H1 (cell line): ENCODE measurements around the gene CNKSR2.

ENCODE experiments used
- BACH1 ChIP-seq: IDR thresholded peaks from 2 replicates; pipeline ENCODE4 v1.6.1; 2012; ENCODE audit warnings: low read length, improper control_type of control experiment
- BRCA1 ChIP-seq: IDR thresholded peaks from 2 replicates; pipeline ENCODE4 v1.6.1; 2012; ENCODE audit warnings: low read depth, low read length, improper control_type of control experiment
- EP300 ChIP-seq, 2 experiments: IDR thresholded peaks; 1 replicate in 1 of 2; 2 replicates in 1 of 2; pipeline ENCODE4 v1.6.1; 2011 to 2012; ENCODE audit warnings: low read depth in 2 of 2, low read length in 2 of 2, mild to moderate bottlenecking in 2 of 2, borderline replicate concordance in 1 of 2, inconsistent platforms in 1 of 2, moderate library complexity in 1 of 2
- PHF8 ChIP-seq: fragments of 200-600 bp; sonication (generic); conservative IDR thresholded peaks from 2 replicates; pipeline ENCODE4 v1.7.1; 2012; ENCODE audit warnings: low read depth, mild to moderate bottlenecking, inconsistent platforms, low read length, moderate library complexity
- POLR2AphosphoS5 ChIP-seq: IDR thresholded peaks from 2 replicates; pipeline ENCODE4 v1.6.1; 2011; ENCODE audit warnings: low read depth, low read length
- TEAD4 ChIP-seq: IDR thresholded peaks from 2 replicates; pipeline ENCODE4 v1.6.1; 2012; ENCODE audit warnings: low read depth, low read length, inconsistent platforms, mixed read lengths
- TF ChIP-seq, protein P1 (sequence below), 3 experiments: IDR thresholded peaks; 1 replicate in 2 of 3; 2 replicates in 1 of 3; pipeline versions ENCODE4 v1.5.1 to v1.6.1; 2011; ENCODE audit warnings: low read length in 3 of 3, mild to moderate bottlenecking in 3 of 3, inconsistent platforms in 2 of 3, low read depth in 1 of 3, moderate library complexity in 1 of 3; ENCODE audit not compliant: insufficient read depth in 1 of 3; ENCODE audit errors: control extremely low read depth in 1 of 3
- TF ChIP-seq, protein P2 (sequence below): IDR thresholded peaks from 2 replicates; pipeline ENCODE4 v1.6.1; 2011; ENCODE audit warnings: low read depth, mild to moderate bottlenecking, low read length; ENCODE audit not compliant: insufficient read depth

DNA sequence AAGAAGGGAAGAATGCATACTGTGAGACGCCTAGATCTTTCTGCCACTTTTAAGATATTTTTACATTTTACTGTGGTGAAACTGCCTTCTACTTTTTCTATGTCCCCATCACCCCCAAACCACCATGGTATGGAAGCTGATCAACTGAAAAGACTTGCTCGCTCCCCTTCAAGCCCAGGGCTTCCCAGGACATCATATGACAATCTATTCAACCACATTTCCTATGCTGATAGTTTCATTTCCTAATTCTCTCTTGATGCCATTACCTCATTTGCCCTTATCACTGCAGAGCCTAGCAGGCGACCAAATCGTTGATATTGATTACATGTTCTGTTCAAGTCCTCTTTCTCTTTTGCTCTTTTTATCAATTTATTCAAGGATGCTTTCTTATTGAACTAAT, 324.1 kb downstream of the CNKSR2 start:
- TF ChIP-seq EP300 (IDR thresholded peaks at IDR 0.05; ENCODE audit: borderline replicate concordance in 1 of 2, low read depth in 2 of 2, low read length in 2 of 2): no peak
- TF ChIP-seq, protein P1, sequence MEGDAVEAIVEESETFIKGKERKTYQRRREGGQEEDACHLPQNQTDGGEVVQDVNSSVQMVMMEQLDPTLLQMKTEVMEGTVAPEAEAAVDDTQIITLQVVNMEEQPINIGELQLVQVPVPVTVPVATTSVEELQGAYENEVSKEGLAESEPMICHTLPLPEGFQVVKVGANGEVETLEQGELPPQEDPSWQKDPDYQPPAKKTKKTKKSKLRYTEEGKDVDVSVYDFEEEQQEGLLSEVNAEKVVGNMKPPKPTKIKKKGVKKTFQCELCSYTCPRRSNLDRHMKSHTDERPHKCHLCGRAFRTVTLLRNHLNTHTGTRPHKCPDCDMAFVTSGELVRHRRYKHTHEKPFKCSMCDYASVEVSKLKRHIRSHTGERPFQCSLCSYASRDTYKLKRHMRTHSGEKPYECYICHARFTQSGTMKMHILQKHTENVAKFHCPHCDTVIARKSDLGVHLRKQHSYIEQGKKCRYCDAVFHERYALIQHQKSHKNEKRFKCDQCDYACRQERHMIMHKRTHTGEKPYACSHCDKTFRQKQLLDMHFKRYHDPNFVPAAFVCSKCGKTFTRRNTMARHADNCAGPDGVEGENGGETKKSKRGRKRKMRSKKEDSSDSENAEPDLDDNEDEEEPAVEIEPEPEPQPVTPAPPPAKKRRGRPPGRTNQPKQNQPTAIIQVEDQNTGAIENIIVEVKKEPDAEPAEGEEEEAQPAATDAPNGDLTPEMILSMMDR (IDR thresholded peaks at IDR 0.05; ENCODE audit: control extremely low read depth in 1 of 3, insufficient read depth in 1 of 3, low read depth in 1 of 3, low read length in 3 of 3): no peak
- TF ChIP-seq, protein P2, sequence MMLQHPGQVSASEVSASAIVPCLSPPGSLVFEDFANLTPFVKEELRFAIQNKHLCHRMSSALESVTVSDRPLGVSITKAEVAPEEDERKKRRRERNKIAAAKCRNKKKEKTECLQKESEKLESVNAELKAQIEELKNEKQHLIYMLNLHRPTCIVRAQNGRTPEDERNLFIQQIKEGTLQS: no peak
- TF ChIP-seq POLR2AphosphoS5: no peak
- TF ChIP-seq PHF8: no peak
- no peak for TF ChIP-seq TEAD4
- no peak for TF ChIP-seq BACH1
- TF ChIP-seq BRCA1: no peak
